ENCODE measurements around the gene UCHL5. TPM values are rescaled to one million over a fixed set of nuclear protein-coding genes. Genes with fewer than 3 reads are reported as not detected.

Gene UCHL5
- total and polyA plus RNA-seq, 3 experiments from 2014 or later, result 54.4 to 110 (median 106) TPM

Other genes starting within 250 kb of the UCHL5 start
- 10 to 100 TPM; 74.6 to 82.7 TPM for gene RO60, start 252 bp upstream of the UCHL5 start, total RNA-seq
- 128 TPM for gene RO60, start 252 bp upstream of the UCHL5 start, polyA plus RNA-seq
- gene GLRX2, start 46.1 kb upstream of the UCHL5 start, total RNA-seq, result 10 to 100 TPM; 47.1 to 49.6 TPM
- 13.2 TPM for gene GLRX2, start 46.1 kb upstream of the UCHL5 start, polyA plus RNA-seq
- 10 to 100 TPM; 59.8 to 63.8 TPM for gene CDC73, start 62.7 kb upstream of the UCHL5 start, total RNA-seq
- 58.5 TPM for gene CDC73, start 62.7 kb upstream of the UCHL5 start, polyA plus RNA-seq
- gene B3GALT2, start 127.3 kb upstream of the UCHL5 start, total RNA-seq, result 1 to 10 TPM; 2.4 TPM
- 2.9 TPM for gene B3GALT2, start 127.3 kb upstream of the UCHL5 start, polyA plus RNA-seq

Measured in CD8-positive, alpha-beta memory T cell (primary cell).